Uterus (tissue), 2 donors: Measurements from ENCODE around the gene PCDHGB6.

Source experiments
- POLR2A ChIP-seq, 2 donors: fragments of 450-650 bp; IDR thresholded peaks; one replicate each; pipeline ENCODE4 v1.6.1; 2016; ENCODE audit warnings: antibody characterized with exemption in 2 of 2, mild to moderate bottlenecking in 1 of 2, moderate library complexity in 1 of 2
- TF ChIP-seq, protein P1 (sequence below), 4 experiments: fragments of 200-600 bp in 2 of 4; fragments of 450-650 bp in 2 of 4; sonication (generic) in 2 of 4; IDR thresholded peaks; one replicate each; pipeline ENCODE4 v1.5.1; 2016 to 2019; ENCODE audit warnings: antibody characterized with exemption in 4 of 4, mild to moderate bottlenecking in 2 of 4, moderate library complexity in 1 of 4

DNA sequence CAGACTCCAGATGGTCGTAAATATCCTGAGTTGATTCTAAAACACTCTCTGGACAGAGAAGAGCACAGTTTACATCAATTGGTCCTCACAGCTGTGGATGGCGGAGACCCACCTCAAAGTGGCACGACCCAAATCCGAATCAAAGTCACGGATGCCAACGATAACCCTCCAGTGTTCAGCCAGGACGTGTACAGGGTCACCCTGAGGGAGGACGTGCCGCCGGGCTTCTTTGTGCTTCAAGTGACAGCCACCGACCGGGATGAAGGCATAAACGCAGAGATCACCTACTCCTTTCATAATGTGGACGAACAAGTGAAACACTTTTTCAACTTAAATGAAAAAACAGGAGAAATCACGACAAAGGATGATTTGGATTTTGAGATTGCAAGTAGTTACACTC is 47.1 kb upstream of the PCDHGB6 start:
- TF ChIP-seq, protein P1, sequence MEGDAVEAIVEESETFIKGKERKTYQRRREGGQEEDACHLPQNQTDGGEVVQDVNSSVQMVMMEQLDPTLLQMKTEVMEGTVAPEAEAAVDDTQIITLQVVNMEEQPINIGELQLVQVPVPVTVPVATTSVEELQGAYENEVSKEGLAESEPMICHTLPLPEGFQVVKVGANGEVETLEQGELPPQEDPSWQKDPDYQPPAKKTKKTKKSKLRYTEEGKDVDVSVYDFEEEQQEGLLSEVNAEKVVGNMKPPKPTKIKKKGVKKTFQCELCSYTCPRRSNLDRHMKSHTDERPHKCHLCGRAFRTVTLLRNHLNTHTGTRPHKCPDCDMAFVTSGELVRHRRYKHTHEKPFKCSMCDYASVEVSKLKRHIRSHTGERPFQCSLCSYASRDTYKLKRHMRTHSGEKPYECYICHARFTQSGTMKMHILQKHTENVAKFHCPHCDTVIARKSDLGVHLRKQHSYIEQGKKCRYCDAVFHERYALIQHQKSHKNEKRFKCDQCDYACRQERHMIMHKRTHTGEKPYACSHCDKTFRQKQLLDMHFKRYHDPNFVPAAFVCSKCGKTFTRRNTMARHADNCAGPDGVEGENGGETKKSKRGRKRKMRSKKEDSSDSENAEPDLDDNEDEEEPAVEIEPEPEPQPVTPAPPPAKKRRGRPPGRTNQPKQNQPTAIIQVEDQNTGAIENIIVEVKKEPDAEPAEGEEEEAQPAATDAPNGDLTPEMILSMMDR (IDR thresholded peaks at IDR 0.05): no peak
- no peak for TF ChIP-seq POLR2A (IDR thresholded peaks at IDR 0.05)
